ENCODE results near the gene GNAT1.

- TF ChIP-seq CTCF (conservative IDR thresholded peaks at IDR 0.05; ENCODE audit: low read length) (no peak), EZH2phosphoT487 (IDR thresholded peaks at IDR 0.05; ENCODE audit: borderline replicate concordance, low read depth, low read length) (no peak)
Measured at GRCh38 chr3:50235716-50236483, 44.5 kb downstream of the GNAT1 start, which contains the start of gene GNAI2.

Data from OCI-LY7 (cell line).